ENCODE measurements around the gene RPL28.

DNA sequence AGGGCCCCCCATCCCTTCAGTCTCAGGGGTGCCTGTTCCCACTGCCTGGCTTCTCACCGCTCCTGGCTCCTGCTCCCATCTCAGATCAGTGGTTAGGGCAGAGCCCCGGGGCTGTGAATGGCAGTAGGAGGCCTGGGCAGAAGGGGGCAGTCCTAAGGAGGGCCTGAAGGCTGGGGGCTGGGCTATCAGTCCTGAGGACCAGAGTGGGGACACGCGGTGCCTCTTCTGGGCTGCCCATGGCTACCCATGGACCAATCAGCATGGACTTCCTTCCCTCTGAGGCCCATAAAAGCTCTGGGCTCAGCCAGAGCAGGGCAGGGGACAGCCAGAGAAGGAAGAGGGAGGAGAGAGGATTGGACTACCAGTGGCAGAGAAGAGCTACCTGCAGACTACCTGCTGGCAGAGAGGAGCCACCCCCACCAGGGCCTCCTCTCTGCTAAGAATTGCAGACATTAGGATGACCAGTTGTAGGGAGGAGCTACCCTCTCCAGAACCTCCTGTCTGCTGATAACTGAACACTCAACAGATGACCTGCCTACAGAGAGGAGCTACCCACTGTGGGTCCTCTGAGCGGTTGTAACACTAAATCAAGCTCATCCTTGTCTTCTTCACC, 34.0 kb downstream of the RPL28 start:
- TF ChIP-seq, protein P1, sequence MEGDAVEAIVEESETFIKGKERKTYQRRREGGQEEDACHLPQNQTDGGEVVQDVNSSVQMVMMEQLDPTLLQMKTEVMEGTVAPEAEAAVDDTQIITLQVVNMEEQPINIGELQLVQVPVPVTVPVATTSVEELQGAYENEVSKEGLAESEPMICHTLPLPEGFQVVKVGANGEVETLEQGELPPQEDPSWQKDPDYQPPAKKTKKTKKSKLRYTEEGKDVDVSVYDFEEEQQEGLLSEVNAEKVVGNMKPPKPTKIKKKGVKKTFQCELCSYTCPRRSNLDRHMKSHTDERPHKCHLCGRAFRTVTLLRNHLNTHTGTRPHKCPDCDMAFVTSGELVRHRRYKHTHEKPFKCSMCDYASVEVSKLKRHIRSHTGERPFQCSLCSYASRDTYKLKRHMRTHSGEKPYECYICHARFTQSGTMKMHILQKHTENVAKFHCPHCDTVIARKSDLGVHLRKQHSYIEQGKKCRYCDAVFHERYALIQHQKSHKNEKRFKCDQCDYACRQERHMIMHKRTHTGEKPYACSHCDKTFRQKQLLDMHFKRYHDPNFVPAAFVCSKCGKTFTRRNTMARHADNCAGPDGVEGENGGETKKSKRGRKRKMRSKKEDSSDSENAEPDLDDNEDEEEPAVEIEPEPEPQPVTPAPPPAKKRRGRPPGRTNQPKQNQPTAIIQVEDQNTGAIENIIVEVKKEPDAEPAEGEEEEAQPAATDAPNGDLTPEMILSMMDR (IDR thresholded peaks at IDR 0.05) = no peak
- TF ChIP-seq POLR2A (IDR thresholded peaks at IDR 0.05) = no peak
